Measurements from ENCODE around the gene HDAC4.

The HDAC4 gene

DNA sequence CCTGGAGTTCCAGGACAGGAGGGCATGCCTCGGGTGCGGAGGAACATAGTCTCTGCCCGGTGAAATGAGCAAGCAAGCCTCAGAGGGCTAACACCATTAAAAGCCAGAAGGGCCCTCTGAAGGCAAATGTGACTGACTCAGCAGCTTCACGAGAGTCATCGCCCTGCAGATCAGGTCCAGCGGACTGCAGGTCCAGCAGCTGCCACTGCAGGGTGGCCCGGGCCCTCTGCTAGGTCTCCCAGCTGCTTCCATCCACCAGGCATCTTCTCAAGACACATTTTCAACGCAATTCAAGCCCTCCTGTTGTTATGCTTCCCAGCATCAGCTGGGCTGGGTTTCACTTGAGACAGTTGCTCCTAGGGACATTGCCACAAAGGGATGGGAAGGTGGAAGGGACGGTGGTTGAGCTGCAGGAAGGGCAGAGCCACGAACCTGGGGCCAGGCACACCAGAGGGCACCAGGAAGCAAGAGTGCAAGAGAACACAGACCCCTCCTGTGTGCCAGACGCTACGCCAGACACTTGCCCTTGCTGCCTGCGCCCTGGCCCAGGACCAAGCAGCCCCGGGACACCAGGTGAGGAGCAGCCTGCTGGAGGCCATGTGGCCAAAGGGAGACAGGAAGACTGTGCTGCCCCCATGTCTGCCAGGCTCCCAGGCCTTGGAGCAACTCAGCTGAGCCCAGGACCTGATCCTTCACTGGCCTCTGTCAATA is 173.0 kb downstream of the HDAC4 start:
- Histone ChIP-seq H3F3A (ENCODE audit: insufficient read depth) (no peaks in the 10 kb centered on the region), H3K27ac (ENCODE audit: low read depth, low read length) (no peak overlapping the region), H3K9ac (ENCODE audit: low read length) (no peak overlapping the region), H3K79me2 (ENCODE audit: insufficient read depth, low read length) (no peaks in the 10 kb centered on the region), H4K20me1 (ENCODE audit: low read depth, low read length) (peaks cover 8% of the 10 kb centered on the region; the same call in 1 of the 2 replicates), H3K9me2 (replicated peaks; ENCODE audit: insufficient read depth, low read length) (no peaks in the 10 kb centered on the region), H3K27me3 (ENCODE audit: low read length) (no peaks in the 10 kb centered on the region), H3K9me3 (ENCODE audit: insufficient read depth, low read length) (no peaks in the 10 kb centered on the region), H3K4me2 (ENCODE audit: low read depth, low read length, poor library complexity, severe bottlenecking) (no peak overlapping the region), H2AFZ (ENCODE audit: low read depth, low read length, severe bottlenecking) (no peak overlapping the region), H3K36me3 (ENCODE audit: low read length) (no peaks in the 10 kb centered on the region), H3K4me3 (ENCODE audit: insufficient read depth, low read length, poor library complexity, severe bottlenecking) (no peak overlapping the region)
- TF ChIP-seq, protein P1, sequence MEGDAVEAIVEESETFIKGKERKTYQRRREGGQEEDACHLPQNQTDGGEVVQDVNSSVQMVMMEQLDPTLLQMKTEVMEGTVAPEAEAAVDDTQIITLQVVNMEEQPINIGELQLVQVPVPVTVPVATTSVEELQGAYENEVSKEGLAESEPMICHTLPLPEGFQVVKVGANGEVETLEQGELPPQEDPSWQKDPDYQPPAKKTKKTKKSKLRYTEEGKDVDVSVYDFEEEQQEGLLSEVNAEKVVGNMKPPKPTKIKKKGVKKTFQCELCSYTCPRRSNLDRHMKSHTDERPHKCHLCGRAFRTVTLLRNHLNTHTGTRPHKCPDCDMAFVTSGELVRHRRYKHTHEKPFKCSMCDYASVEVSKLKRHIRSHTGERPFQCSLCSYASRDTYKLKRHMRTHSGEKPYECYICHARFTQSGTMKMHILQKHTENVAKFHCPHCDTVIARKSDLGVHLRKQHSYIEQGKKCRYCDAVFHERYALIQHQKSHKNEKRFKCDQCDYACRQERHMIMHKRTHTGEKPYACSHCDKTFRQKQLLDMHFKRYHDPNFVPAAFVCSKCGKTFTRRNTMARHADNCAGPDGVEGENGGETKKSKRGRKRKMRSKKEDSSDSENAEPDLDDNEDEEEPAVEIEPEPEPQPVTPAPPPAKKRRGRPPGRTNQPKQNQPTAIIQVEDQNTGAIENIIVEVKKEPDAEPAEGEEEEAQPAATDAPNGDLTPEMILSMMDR (IDR thresholded peaks at IDR 0.05; ENCODE audit: insufficient read depth, low read length, poor library complexity, severe bottlenecking): no peak
- no peak for TF ChIP-seq EZH2phosphoT487 (conservative IDR thresholded peaks at IDR 0.05; ENCODE audit: low read length)

GRCh38 chr2:239226677-239227581 is 173.9 kb downstream of the HDAC4 start:
- Histone ChIP-seq H4K20me1 (ENCODE audit: low read depth, low read length) (peaks cover 8% of the 10 kb centered on the region; the same call in 1 of the 2 replicates), H3K9me2 (replicated peaks; ENCODE audit: insufficient read depth, low read length) (no peaks in the 10 kb centered on the region), H3K79me2 (ENCODE audit: insufficient read depth, low read length) (no peaks in the 10 kb centered on the region), H3K27ac (ENCODE audit: low read depth, low read length) (no peak overlapping the region), H3K27me3 (ENCODE audit: low read length) (no peaks in the 10 kb centered on the region), H2AFZ (ENCODE audit: low read depth, low read length, severe bottlenecking) (no peak overlapping the region), H3K4me2 (ENCODE audit: low read depth, low read length, poor library complexity, severe bottlenecking) (no peak overlapping the region), H3F3A (ENCODE audit: insufficient read depth) (no peaks in the 10 kb centered on the region), H3K4me3 (ENCODE audit: insufficient read depth, low read length, poor library complexity, severe bottlenecking) (no peak overlapping the region), H3K9me3 (ENCODE audit: insufficient read depth, low read length) (no peaks in the 10 kb centered on the region), H3K36me3 (ENCODE audit: low read length) (no peaks in the 10 kb centered on the region), H3K9ac (ENCODE audit: low read length) (no peak overlapping the region)
- TF ChIP-seq, protein P1 (IDR thresholded peaks at IDR 0.05; ENCODE audit: insufficient read depth, low read length, poor library complexity, severe bottlenecking): no peak
- TF ChIP-seq EZH2phosphoT487 (conservative IDR thresholded peaks at IDR 0.05; ENCODE audit: low read length): no peak

DNA sequence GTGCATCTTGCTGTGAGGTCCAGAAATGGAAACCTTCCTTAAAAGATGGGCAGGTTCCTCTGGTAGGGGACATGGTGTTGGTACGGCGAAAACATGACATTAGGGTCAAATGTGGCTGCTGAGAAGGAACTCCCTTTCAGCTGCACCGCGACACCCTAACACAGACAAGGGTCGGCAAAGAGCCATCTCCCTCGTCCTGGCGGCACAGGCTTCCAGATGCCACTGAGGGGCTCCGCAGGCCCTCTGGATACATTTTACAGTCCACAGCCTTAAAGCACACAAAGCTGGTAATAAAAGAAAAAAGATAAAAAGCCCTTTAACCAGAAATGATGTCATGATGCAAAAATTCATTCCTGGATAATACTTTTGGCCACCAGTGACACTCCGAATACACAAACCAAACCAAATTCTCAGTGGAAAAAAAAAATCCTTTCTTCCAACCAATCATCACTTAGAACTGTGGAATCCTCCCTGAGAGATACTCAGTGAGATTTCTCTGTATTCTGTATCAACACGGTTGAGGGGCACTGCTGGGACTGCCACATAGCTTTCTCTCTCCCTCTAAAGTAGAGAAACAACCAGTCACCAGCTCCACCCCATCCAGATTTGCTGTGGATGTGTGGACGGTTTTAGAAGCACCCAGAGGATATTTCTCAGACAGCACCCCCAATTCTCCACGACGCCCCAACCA is 174.8 kb downstream of the HDAC4 start:
- no peaks in the 10 kb centered on the region for H3K27me3 ChIP-seq (ENCODE audit: low read length)

More for the DNA sequence above, 174.8 kb downstream of the HDAC4 start:
- no peak overlapping the region for H3K4me3 ChIP-seq (ENCODE audit: insufficient read depth, low read length, poor library complexity, severe bottlenecking)
- no peak overlapping the region for H3K4me2 ChIP-seq (ENCODE audit: low read depth, low read length, poor library complexity, severe bottlenecking)
- H3F3A ChIP-seq (ENCODE audit: insufficient read depth): no peaks in the 10 kb centered on the region
- TF ChIP-seq EZH2phosphoT487 (conservative IDR thresholded peaks at IDR 0.05; ENCODE audit: low read length): no peak
- TF ChIP-seq, protein P1 (IDR thresholded peaks at IDR 0.05; ENCODE audit: insufficient read depth, low read length, poor library complexity, severe bottlenecking): no peak
- no peaks in the 10 kb centered on the region for H3K9me2 ChIP-seq (replicated peaks; ENCODE audit: insufficient read depth, low read length)
- H3K9me3 ChIP-seq (ENCODE audit: insufficient read depth, low read length): no peaks in the 10 kb centered on the region
- peaks cover 8% of the 10 kb centered on the region; the same call in 1 of the 2 replicates for H4K20me1 ChIP-seq (ENCODE audit: low read depth, low read length)
- no peak overlapping the region for H2AFZ ChIP-seq (ENCODE audit: low read depth, low read length, severe bottlenecking)
- no peaks in the 10 kb centered on the region for H3K36me3 ChIP-seq (ENCODE audit: low read length)
- no peak overlapping the region for H3K9ac ChIP-seq (ENCODE audit: low read length)
- H3K27ac ChIP-seq (ENCODE audit: low read depth, low read length): no peak overlapping the region
- H3K79me2 ChIP-seq (ENCODE audit: insufficient read depth, low read length): no peaks in the 10 kb centered on the region
